DMS114 treated with DMSO at 0.1 percent for 48 hours (cell line): Measurements from ENCODE around the gene ZNF607.

Experiments
- DNase-seq: peaks from one replicate; lab custom pipeline; 2025; ENCODE audit not compliant: unreplicated experiment; lab: John Stamatoyannopoulos, UW

ZNF607 gene

DNA sequence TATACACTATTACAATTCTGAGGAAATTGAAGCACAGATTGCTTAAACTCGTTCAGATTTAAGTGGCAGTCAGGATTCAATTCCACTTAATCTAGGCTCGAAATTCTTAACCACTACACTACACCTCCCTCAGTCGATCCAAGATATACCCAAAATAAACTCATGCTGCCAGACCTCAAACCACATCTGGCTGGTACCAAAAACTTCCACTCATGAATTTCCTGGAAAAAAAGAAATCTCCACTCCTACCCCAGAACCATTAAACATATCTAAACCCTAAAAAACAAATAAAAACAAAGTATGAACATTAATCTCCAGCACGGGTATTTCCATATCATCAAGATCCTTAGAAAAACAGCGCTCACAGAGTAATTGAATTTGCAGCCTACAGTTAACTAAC, 65.4 kb downstream of the ZNF607 start:
- peak; percentile 36 for DNase-seq
